ENCODE data around the gene GALNT2. TPM values are rescaled to one million over a fixed set of nuclear protein-coding genes. Genes with fewer than 3 reads are reported as not detected.

The GALNT2 gene
- polyA plus RNA-seq, 4 donors: 55.9 to 65.0 (median 62.9) TPM

- no peak for DNase-seq (ENCODE audit: low read depth in 4 of 4, low spot score in 2 of 4)
These were observed 236.8 kb downstream of the GALNT2 start for GRCh38 chr1:230303822-230304221.

- no peak for DNase-seq (ENCODE audit: low read depth in 4 of 4, low spot score in 2 of 4)
These were observed 239.1 kb downstream of the GALNT2 start for GRCh38 chr1:230306169-230306568.

- no peak for DNase-seq (ENCODE audit: low read depth in 4 of 4, low spot score in 2 of 4)
These were observed 240.2 kb downstream of the GALNT2 start for GRCh38 chr1:230307213-230307612.

GRCh38 chr1:230308039-230308438, 241.0 kb downstream of the GALNT2 start:
- DNase-seq (ENCODE audit: low read depth in 4 of 4, low spot score in 2 of 4): no peak

- DNase-seq (ENCODE audit: low read depth in 4 of 4, low spot score in 2 of 4): no peak
These were observed 241.8 kb downstream of the GALNT2 start for GRCh38 chr1:230308821-230309220.

- no peak for DNase-seq (ENCODE audit: low read depth in 4 of 4, low spot score in 2 of 4)
These were observed 242.7 kb downstream of the GALNT2 start for GRCh38 chr1:230309646-230310177.

- DNase-seq (ENCODE audit: low read depth in 4 of 4, low spot score in 2 of 4): peak; percentile 56 to 61 (median 59)
These were observed 243.5 kb downstream of the GALNT2 start for GRCh38 chr1:230310381-230311163.

- DNase-seq (ENCODE audit: low read depth in 4 of 4, low spot score in 2 of 4): no peak
These were observed 245.6 kb downstream of the GALNT2 start for GRCh38 chr1:230312676-230313075.

- DNase-seq (ENCODE audit: low read depth in 4 of 4, low spot score in 2 of 4): no peak
These were observed 246.6 kb downstream of the GALNT2 start for GRCh38 chr1:230313453-230314141.

- DNase-seq (ENCODE audit: low read depth in 4 of 4, low spot score in 2 of 4): no peak
These were observed 247.1 kb downstream of the GALNT2 start for GRCh38 chr1:230314142-230314470.

- DNase-seq (ENCODE audit: low read depth in 4 of 4, low spot score in 2 of 4): no peak
These were observed 248.1 kb downstream of the GALNT2 start for GRCh38 chr1:230315099-230315498.

- no peak for DNase-seq (ENCODE audit: low read depth in 4 of 4, low spot score in 2 of 4)
These were observed 250.1 kb downstream of the GALNT2 start for GRCh38 chr1:230316864-230317745.

GRCh38 chr1:230317823-230318819, 251.1 kb downstream of the GALNT2 start:
- no peak for DNase-seq (ENCODE audit: low read depth in 4 of 4, low spot score in 2 of 4)

- no peak for DNase-seq (ENCODE audit: low read depth in 4 of 4, low spot score in 2 of 4)
These were observed 252.1 kb downstream of the GALNT2 start for GRCh38 chr1:230319014-230319747.

- no peak for DNase-seq (ENCODE audit: low read depth in 4 of 4, low spot score in 2 of 4)
These were observed 253.8 kb downstream of the GALNT2 start for GRCh38 chr1:230320804-230321203.

- no peak for DNase-seq (ENCODE audit: low read depth in 4 of 4, low spot score in 2 of 4)
These were observed 254.3 kb downstream of the GALNT2 start for GRCh38 chr1:230321341-230321740.

GRCh38 chr1:230321741-230322420, 254.8 kb downstream of the GALNT2 start:
- no peak for DNase-seq (ENCODE audit: low read depth in 4 of 4, low spot score in 2 of 4)

- DNase-seq (ENCODE audit: low read depth in 4 of 4, low spot score in 2 of 4): no peak
These were observed 255.4 kb downstream of the GALNT2 start for GRCh38 chr1:230322421-230322756.
